Activated CD4-positive, CD25-positive, alpha-beta regulatory T cell treated with anti-CD3 and anti-CD28 coated beads, Interleukin-2, amount 50 U/mL, for 24 hours (primary cell): ENCODE data around the gene FLNB.

Source experiments
- ATAC-seq, 2 donors: fragments of 150-1000 bp; cut with Tn5 transposase; one replicate each; pipeline ENCODE4 v1.10.0; 2021; ENCODE audit warnings: mild to moderate bottlenecking in 1 of 2, moderate library complexity in 1 of 2

Gene FLNB, protein sequence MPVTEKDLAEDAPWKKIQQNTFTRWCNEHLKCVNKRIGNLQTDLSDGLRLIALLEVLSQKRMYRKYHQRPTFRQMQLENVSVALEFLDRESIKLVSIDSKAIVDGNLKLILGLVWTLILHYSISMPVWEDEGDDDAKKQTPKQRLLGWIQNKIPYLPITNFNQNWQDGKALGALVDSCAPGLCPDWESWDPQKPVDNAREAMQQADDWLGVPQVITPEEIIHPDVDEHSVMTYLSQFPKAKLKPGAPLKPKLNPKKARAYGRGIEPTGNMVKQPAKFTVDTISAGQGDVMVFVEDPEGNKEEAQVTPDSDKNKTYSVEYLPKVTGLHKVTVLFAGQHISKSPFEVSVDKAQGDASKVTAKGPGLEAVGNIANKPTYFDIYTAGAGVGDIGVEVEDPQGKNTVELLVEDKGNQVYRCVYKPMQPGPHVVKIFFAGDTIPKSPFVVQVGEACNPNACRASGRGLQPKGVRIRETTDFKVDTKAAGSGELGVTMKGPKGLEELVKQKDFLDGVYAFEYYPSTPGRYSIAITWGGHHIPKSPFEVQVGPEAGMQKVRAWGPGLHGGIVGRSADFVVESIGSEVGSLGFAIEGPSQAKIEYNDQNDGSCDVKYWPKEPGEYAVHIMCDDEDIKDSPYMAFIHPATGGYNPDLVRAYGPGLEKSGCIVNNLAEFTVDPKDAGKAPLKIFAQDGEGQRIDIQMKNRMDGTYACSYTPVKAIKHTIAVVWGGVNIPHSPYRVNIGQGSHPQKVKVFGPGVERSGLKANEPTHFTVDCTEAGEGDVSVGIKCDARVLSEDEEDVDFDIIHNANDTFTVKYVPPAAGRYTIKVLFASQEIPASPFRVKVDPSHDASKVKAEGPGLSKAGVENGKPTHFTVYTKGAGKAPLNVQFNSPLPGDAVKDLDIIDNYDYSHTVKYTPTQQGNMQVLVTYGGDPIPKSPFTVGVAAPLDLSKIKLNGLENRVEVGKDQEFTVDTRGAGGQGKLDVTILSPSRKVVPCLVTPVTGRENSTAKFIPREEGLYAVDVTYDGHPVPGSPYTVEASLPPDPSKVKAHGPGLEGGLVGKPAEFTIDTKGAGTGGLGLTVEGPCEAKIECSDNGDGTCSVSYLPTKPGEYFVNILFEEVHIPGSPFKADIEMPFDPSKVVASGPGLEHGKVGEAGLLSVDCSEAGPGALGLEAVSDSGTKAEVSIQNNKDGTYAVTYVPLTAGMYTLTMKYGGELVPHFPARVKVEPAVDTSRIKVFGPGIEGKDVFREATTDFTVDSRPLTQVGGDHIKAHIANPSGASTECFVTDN (N-terminal part only)

DNA sequence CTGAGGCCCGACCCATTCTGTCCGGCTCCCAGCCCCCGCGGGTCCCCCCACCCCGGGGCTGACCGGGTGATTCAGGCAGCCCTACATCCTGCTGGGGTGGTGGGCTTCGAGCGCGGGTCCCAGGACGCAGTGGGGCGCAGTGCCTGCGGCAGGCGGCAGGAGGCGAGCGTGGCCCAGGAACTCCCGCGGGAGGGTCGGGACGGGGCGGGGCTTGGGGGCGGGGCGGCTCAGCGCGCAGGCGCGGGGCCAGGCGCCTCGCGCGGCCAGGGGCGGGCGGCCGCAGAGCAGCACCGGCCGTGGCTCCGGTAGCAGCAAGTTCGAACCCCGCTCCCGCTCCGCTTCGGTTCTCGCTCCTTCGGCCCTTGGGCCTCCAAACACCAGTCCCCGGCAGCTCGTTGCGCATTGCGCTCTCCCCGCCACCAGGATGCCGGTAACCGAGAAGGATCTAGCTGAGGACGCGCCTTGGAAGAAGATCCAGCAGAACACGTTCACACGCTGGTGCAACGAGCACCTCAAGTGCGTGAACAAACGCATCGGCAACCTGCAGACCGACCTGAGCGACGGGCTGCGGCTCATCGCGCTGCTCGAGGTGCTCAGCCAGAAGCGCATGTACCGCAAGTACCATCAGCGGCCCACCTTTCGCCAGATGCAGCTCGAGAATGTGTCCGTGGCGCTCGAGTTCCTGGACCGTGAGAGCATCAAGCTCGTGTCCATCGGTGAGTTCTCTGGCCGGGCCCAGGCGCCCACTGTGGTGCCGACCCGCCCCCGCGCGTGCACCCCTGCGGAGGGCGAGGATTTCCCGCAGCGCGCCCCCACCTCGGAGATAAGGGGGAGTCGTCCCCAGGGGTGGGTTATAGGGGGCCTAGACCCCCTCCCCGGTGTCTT lies at the start of gene FLNB:
Gene FLNB, plus strand, starts transcription at position 282 of the 885 bp plus-strand sequence. Its CDS starts 143 bp downstream, at position 425.
- peak; percentile 79 to 81 for ATAC-seq

DNA sequence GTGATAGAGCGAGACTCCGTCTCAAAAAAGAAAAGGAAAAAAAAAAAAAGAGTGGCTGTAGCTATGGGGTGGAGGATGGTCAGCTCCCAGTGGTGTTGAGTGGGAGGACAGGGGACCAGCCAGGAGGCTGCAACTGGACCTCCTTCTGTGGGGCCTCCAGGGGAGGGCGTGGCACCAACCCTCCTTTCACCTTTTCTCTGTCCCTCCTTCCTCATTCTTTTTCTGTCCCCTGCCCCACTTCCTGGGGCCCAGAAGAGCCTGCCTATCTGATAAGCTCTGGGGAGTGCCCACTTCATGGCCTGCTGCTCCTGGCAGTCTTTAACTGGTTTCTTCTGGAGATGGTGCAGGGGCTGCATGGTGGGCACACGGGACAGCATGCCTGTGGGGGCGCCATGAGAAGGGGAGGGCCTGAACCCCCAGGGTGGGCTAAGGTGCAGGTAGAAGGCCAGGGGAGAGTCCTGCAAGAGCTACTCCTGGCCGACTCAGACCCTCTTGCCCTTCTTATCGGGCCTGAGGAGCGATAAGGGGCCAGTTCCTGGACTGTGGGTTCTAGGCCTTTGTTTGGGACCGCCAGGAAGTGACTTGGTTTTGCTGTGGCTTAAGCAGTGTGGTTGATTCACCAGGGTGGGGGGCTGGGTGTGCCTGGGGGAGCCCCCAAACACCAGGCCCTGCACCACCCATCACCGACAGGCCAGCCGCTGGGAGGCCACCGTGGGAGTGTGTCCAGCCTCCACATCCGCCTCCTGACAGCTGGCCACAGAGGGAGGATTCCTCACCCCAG lies 49.4 kb upstream of the FLNB start:
- no peak for ATAC-seq

DNA sequence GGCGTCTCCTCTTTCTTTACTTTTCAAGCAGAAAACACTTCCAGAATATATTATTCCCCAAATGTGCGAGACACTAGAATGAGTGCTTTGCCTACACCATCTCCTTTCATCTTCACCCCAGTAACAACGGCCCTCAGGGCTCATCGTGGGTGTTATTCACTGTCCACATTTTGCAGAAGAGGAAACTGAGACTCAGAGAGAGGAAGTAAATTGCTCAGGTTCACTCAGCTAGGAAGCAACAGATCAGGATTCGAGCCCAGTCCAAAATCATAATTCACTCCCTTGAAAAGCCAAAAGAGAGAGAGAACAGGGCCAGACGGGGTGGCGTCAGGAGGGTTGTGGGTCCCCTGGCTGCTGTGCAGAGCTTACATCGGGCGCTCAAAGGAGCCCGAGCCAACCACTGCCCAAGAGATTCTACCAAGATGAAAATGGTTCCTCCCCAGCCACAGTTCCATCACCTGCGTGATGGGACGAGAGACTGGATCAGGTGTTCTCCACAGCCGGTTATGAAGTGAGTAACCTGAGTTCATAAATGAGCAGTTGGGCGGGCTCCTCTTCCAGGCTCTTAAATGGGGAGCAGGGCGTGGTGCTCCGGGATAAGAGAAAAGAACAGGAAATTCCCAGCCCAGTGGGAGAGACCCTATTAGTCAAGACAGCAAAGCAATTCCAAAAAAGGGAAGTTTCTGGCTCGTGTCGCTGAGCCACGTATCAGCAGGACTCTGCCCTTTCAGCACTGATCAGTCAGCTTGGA lies 48.6 kb upstream of the FLNB start:
- ATAC-seq: peak in 1 of 2 donors; percentile 7

- no peak for ATAC-seq
These were observed 48.1 kb upstream of the FLNB start for GRCh38 chr3:57960174-57960505.

DNA sequence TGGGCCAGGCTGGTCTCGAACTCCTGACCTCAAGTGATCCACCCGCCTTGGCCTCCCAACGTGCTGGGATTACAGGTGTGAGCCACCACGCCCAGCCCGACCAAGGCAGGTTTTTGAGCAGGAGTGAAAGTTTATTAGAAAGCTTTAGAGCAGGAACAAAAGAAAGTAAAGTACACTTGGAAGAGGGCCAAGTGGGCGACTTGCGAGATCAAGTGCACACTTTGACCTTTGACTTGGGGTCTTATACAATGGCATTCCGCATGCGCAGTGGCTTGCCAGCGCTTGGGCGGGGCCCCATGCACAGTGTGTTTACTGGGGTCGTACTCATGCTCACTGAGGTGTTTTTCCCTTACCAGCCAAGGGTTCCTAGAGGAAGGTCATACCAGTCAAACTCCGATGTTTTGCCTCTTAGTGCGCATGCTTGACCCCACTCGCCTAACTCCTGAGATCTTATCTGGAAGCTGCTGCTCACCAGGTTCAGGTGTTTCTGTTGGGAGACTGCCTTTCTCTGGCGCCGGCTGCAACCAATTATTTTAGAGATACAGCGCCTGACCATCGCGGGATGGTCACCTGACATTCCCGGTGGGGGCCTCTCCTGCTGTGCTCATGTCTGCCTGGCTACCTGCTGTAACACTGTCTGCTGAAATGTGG lies 46.9 kb upstream of the FLNB start:
- ATAC-seq: no peak

DNA sequence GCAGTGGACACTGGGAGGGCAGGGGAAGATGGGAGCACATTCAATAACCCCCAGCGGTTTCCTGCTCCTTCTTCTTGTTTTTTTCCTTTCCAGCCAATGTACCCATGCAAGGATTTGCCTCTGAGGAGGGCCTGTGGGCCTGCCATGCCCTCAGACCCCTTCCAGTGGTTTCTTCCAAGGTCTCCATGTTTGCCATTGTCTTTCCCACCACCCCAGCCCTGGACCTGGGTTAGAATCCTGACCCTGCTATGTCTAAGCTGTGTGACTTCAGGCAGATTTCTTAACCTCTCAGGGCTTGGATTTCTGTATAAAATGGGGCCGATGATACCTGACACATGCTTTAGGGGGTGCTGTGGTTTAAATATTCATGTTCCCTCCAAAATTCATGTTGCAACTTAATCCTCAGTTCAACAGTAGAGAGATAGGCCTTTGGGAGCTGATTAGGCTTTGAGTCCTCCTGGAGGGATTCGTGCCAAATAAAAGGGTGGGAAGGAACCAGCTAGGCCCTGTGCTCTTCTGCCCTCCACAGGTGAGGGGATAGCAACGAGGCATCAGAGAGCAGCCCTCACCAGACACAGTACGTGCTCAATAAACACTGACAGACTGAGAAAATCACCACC lies 46.3 kb upstream of the FLNB start:
- ATAC-seq: no peak

GRCh38 chr3:57962448-57962834 lies 45.8 kb upstream of the FLNB start:
- no peak for ATAC-seq

GRCh38 chr3:57963811-57964346 lies 44.3 kb upstream of the FLNB start:
- no peak for ATAC-seq

- no peak for ATAC-seq
These were observed 41.4 kb upstream of the FLNB start for GRCh38 chr3:57966829-57967228.

GRCh38 chr3:57967590-57967989 lies 40.6 kb upstream of the FLNB start:
- no peak for ATAC-seq

- no peak for ATAC-seq
These were observed 39.7 kb upstream of the FLNB start for GRCh38 chr3:57968501-57968900.

- ATAC-seq: no peak
These were observed 36.2 kb upstream of the FLNB start for GRCh38 chr3:57971975-57972374.

- no peak for ATAC-seq
These were observed 35.6 kb upstream of the FLNB start for GRCh38 chr3:57972531-57973111.

GRCh38 chr3:57973715-57974477 lies 34.3 kb upstream of the FLNB start:
- ATAC-seq: no peak

DNA sequence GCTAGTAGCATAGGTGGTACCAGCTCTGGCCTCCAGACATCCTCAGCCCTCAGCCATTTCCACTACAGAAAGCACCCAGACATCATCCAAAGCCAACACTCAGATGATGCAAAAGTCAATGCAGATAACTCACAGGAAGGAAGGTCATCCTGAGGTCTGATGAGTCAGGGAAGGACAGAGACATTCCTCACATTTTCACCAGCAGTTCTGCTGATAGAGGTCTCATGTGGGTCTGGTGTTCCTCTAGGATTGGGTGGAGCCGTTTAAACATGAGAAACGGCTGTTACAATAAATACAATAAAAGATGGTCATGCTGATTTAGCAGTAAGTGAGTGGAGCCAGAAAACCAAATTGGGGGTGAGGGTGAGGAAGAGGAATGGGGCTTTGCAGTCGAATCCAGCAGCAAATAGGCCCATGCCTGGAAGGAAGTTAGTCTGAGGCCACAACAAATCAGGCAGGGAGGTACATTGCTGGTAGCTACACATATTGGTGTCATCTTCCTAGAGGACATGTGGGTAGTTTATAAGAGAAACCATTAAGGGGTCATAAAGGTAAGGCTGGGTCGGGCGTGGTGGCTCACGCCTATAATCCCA lies 33.3 kb upstream of the FLNB start:
- no peak for ATAC-seq

GRCh38 chr3:57977818-57978235 lies 30.4 kb upstream of the FLNB start:
- no peak for ATAC-seq

DNA sequence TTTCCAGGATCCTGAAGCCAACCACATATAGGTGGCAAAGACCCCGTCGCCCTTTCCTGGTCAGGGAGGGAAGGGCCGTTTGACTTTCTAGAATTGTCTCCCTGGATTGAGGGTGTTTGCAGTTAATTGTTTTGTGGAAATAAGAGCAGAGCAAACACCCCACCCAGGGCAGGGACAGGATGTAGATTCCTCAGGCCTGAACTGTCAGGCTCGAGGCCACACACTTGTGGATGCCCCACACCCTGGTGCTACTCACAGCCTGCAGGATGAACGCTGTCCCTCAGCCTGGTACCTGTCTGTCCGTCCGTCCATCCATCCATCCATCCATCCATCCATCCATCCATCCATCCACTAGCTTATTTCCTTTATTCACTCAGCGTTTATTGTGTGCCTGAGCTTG lies 29.9 kb upstream of the FLNB start:
- ATAC-seq: no peak

- no peak for ATAC-seq
These were observed 27.8 kb upstream of the FLNB start for GRCh38 chr3:57980416-57980815.
